NT2/D1 (cell line): ENCODE results near the gene SYPL1.

Source experiments
- SUZ12 ChIP-seq: IDR thresholded peaks from 2 replicates; pipeline ENCODE4 v1.6.1; 2011; ENCODE audit not compliant: insufficient read length, insufficient read depth; ENCODE audit errors: extremely low read depth
- ZNF274 ChIP-seq: IDR thresholded peaks from 2 replicates; pipeline ENCODE4 v1.6.1; 2011; ENCODE audit warnings: mild to moderate bottlenecking, low read depth, low read length

GRCh38 chr7:106126170-106126938 lies 14.2 kb upstream of the SYPL1 start:
- TF ChIP-seq ZNF274 (no peak), SUZ12 (no peak)
